K562 (cell line): ENCODE data around the gene AGRN. TPM values are rescaled to one million over a fixed set of nuclear protein-coding genes. Genes with fewer than 3 reads are reported as not detected.
A peak's percentile ranks its signal among the peaks of the same experiment; 100 is the strongest.

Experiments used
- ASH1L ChIP-seq: fragments of 450-650 bp; IDR thresholded peaks from 2 replicates; pipeline ENCODE4 v1.6.1; 2018; ENCODE audit warnings: borderline replicate concordance, mild to moderate bottlenecking, low read depth; ENCODE audit not compliant: partially characterized antibody
- CTBP1 ChIP-seq: fragments of 450-650 bp; IDR thresholded peaks from 2 replicates; pipeline ENCODE4 v1.6.1; 2016; ENCODE audit warnings: borderline replicate concordance
- EHMT2 ChIP-seq: fragments of 450-650 bp; IDR thresholded peaks from 2 replicates; pipeline ENCODE4 v1.6.1; 2018; ENCODE audit warnings: antibody characterized with exemption
- GATAD2B ChIP-seq: fragments of 450-650 bp; IDR thresholded peaks from 2 replicates; pipeline ENCODE4 v1.6.1; 2017; ENCODE audit warnings: mild to moderate bottlenecking, borderline replicate concordance
- HLTF ChIP-seq: fragments of 450-650 bp; IDR thresholded peaks from 2 replicates; pipeline ENCODE4 v1.6.1; 2016
- HNRNPH1 ChIP-seq: fragments of 200-400 bp; formaldehyde crosslinking; optimal IDR thresholded peaks from 2 replicates; pipeline ENCODE3; 2017; ENCODE audit warnings: low read depth, mild to moderate bottlenecking, low read length, moderate library complexity
- KAT2B ChIP-seq: IDR thresholded peaks from one replicate; pipeline ENCODE4 v1.6.1; 2012; ENCODE audit warnings: low read depth, mild to moderate bottlenecking, control low read depth, inconsistent platforms, low read length, moderate library complexity
- KDM5B ChIP-seq: fragments of 200-600 bp; sonication (generic); IDR thresholded peaks from 2 replicates; pipeline ENCODE4 v1.6.1; 2012; ENCODE audit warnings: low read depth, mild to moderate bottlenecking, moderate library complexity, low read length, control low read depth, inconsistent platforms; ENCODE audit not compliant: insufficient replicate concordance
- NFIC ChIP-seq: fragments of 450-650 bp; IDR thresholded peaks from 2 replicates; pipeline ENCODE4 v1.6.1; 2017; ENCODE audit warnings: mild to moderate bottlenecking, inconsistent platforms
- NFRKB ChIP-seq: fragments of 450-650 bp; IDR thresholded peaks from 2 replicates; pipeline ENCODE4 v1.6.1; 2016; ENCODE audit warnings: low read depth
- NR4A1 ChIP-seq, 2 experiments: fragments of 250-450 bp in 1 of 2; fragments of 450-650 bp in 1 of 2; sonication (Bioruptor Pico) in 1 of 2; IDR thresholded peaks; 2 replicates each; pipeline versions ENCODE4 v1.4.0 to v1.6.1; 2016 to 2020; ENCODE audit warnings: mild to moderate bottlenecking in 2 of 2, missing compliant biosample characterization in 1 of 2, missing genetic modification characterization in 1 of 2, moderate library complexity in 1 of 2
- RNF219 ChIP-seq: fragments of 250-450 bp; sonication (Bioruptor Pico); IDR thresholded peaks from 2 replicates; pipeline ENCODE4 v1.5.0; 2022; ENCODE audit warnings: mild to moderate bottlenecking
- SIN3A ChIP-seq, 2 experiments: fragments of 150-350 bp in 1 of 2; IDR thresholded peaks; 2 replicates each; pipeline ENCODE4 v1.6.1; 2011 to 2016; ENCODE audit warnings: borderline replicate concordance in 2 of 2, low read depth in 2 of 2, low read length in 2 of 2, mild to moderate bottlenecking in 2 of 2, moderate library complexity in 2 of 2; ENCODE audit not compliant: control insufficient read depth in 1 of 2
- TAF9B ChIP-seq: fragments of 450-650 bp; IDR thresholded peaks from 2 replicates; pipeline ENCODE4 v1.6.1; 2018; ENCODE audit warnings: mild to moderate bottlenecking; ENCODE audit not compliant: partially characterized antibody
- TRIM25 ChIP-seq: fragments of 450-650 bp; IDR thresholded peaks from 2 replicates; pipeline ENCODE4 v1.7.0; 2016; ENCODE audit warnings: borderline replicate concordance
- ZNF592 ChIP-seq: fragments of 450-650 bp; IDR thresholded peaks from 2 replicates; pipeline ENCODE4 v1.6.1; 2017; ENCODE audit warnings: antibody characterized with exemption, mild to moderate bottlenecking
- ZNF740 ChIP-seq, 3 experiments: fragments of 200-800 bp in 1 of 3; sonication (Bioruptor generic) in 1 of 3; sonication (generic) in 1 of 3; formaldehyde crosslinking in 1 of 3; IDR thresholded peaks; 2 replicates each; pipeline versions ENCODE4 v1.6.1 to v1.8.0; 2016 to 2022; ENCODE audit warnings: mild to moderate bottlenecking in 2 of 3, missing compliant biosample characterization in 2 of 3, missing genetic modification characterization in 2 of 3, missing genetic modification reagents in 1 of 3
- polyA plus RNA-seq, 8 experiments: library from polyadenylated mRNA; depleted of rRNA in 4 of 8; stranded (reverse) in 5 of 8; unstranded in 3 of 8; fragments of >200 nt; fragmentation: Nextera tagmentation in 2 of 8; fragmentation: Illumina TruSeq in 1 of 8; extraction: Ambion mirVana in 2 of 8; extraction: Trizol in 1 of 8; gene quantifications; 2 replicates each; pipeline versions ENCODE4 v1.2.1 to v1.2.3, GENCODE V29; 2011 to 2014; ENCODE audit warnings: inconsistent platforms in 1 of 8, missing spikeins in 1 of 8
- total RNA-seq, 7 experiments: library from RNA; depleted of rRNA in 6 of 7; stranded (reverse); fragments of >200 nt in 6 of 7; fragmentation: Illumina TruSeq in 2 of 7; extraction: Trizol in 2 of 7; gene quantifications; 2 replicates each; pipeline versions ENCODE4 v1.2.1 to v1.2.3, GENCODE V29; 2011 to 2021; ENCODE audit warnings: low replicate concordance in 1 of 7

The AGRN gene
- total and polyA plus RNA-seq, 9 of the 15 experiments (the other 6 are each of a cell fraction or from before 2014, with no cell fraction given) = 0.04 to 111 (median 18.1) TPM

- TF ChIP-seq RNF219 = no peak
- TF ChIP-seq HLTF = no peak
- TF ChIP-seq GATAD2B = no peak
- TF ChIP-seq EHMT2 = no peak
- TF ChIP-seq ZNF592 = peak; percentile 45; the same call in 1 of the 2 replicates
- no peak for TF ChIP-seq KAT2B
- TF ChIP-seq CTBP1 = peak; percentile 72
- TF ChIP-seq KDM5B = peak; percentile 23
- TF ChIP-seq NFIC = peak; percentile 56; the same call in 1 of the 2 replicates
- TF ChIP-seq SIN3A (IDR thresholded peaks at IDR 0.05; ENCODE audit: borderline replicate concordance in 2 of 2, control insufficient read depth in 1 of 2, low read depth in 2 of 2, low read length in 2 of 2) = no peak; a peak in 1 of 4 replicates
- no peak for TF ChIP-seq TRIM25
- no peak for TF ChIP-seq NFRKB
- no peak for TF ChIP-seq ASH1L
- TF ChIP-seq TAF9B = no peak
- TF ChIP-seq HNRNPH1 = no peak
- TF ChIP-seq NR4A1 (CRISPR knock-in tag; IDR thresholded peaks at IDR 0.05) = no peak
- TF ChIP-seq NR4A1 (tag; IDR thresholded peaks at IDR 0.05) = no peak
- TF ChIP-seq ZNF740 (CRISPR knock-in tag; IDR thresholded peaks at IDR 0.05) = peak; percentile 73; the same call in 1 of the 2 replicates
- no peak for TF ChIP-seq ZNF740 (tag; IDR thresholded peaks at IDR 0.05)
These were observed 59.6 kb downstream of the AGRN start (continued) for GRCh38 chr1:1079408-1080121.
